Measurements from ENCODE around the gene ZNF683. TPM values are rescaled to one million over a fixed set of nuclear protein-coding genes. Genes with fewer than 3 reads are reported as not detected.
A peak's percentile ranks its signal among the peaks of the same experiment; 100 is the strongest.
"Not testable (repeated sequence)": the region's sequence is repeated elsewhere in the genome, so short reads cannot be mapped to it uniquely, and the experiment has no call there.

ZNF683 gene
- total RNA-seq, 1 donor from 2014 or later, result not detected

- intact Hi-C loops (cut with DNase I), result no loop called here
- DNase-seq (ENCODE audit: low spot score), result no peak
Observed at GRCh38 chr1:26388791-26389445, 16.4 kb upstream of the ZNF683 start.

DNA sequence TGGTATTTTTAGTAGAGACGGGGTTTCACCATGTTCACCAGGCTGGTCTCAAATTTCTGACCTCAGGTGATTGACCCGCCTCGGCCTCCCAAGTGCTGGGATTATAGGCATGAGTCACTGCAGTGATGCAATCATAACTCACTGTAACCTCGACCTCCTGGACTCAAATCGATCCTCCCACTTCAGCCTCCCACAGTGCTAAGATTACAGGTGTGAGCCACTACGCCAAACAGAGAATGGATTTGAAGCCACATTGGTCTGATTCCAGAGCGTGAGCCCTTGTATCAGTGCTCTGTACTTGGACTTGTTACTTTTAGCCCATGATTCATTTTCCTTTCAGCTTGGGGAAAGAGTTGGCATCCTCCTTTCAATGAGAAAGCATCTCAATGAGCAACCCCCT, 14.9 kb upstream of the ZNF683 start:
- no peak for DNase-seq (ENCODE audit: low spot score)
- intact Hi-C loops (cut with DNase I), result no loop called here

- intact Hi-C loops (cut with DNase I); DNase-seq (ENCODE audit: low spot score): not testable (repeated sequence)
Observed at GRCh38 chr1:26385063-26385462, 12.5 kb upstream of the ZNF683 start.

GRCh38 chr1:26384076-26384475, 11.5 kb upstream of the ZNF683 start:
- no peak for DNase-seq (ENCODE audit: low spot score)
- intact Hi-C loops (cut with DNase I), result no loop called here

DNA sequence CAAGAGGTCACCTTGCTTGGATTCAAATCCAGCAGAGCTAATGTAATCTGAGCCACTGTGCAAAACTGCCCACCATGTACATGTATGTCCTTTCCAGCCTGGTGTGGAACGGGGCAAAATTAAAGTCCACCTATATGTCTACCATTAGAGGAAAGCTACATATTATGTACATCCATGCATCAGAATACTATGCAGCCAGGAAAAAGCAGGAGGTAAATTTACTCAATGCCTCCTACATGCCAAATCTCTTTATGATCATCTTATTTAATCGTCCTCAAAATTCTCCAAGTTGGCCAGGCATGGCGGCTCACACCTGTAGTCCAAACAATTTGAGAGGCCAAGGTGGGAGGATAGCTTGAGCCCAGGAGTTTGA, 6.3 kb upstream of the ZNF683 start:
- no peak for DNase-seq (ENCODE audit: low spot score)
- intact Hi-C loops (cut with DNase I), result no loop called here

DNA sequence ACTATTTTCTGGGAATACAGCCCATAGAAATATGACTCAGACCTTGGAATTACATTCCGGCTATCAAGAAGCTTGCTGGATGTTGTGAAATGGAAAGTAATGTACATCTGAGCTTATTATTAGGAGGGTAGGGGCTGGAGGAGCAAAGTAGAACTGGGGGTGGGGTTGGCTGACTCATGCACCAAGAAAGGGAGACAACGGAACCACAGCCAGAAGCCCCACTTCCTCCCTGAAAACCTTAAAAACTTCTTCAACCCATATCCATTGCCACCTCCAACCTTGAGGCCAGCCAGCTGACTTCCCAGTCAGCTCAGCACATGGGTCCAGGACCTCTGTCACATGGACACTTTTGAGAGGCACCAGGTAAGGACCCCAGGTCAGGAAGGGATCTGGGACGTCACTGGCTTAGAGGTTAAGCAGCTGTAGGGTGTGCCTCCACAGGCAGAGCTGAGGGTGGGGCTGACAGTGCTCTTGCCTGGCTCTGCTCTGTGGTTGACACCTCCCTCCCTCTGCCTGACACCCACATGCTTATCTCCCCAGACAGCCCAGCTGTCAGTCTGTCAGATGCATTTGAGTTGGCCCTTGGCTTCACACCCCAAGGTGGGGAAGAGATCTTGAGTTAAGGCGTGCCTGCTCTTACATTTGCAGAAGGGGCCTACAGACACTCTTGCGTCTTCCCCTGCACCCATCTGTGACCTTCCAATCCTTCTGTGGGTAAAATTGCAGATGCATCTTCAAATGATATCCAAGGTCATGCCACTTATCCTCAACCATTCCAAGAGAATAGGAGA, 5.7 kb upstream of the ZNF683 start:
- DNase-seq (ENCODE audit: low spot score), result no peak
- intact Hi-C loops (cut with DNase I), result no loop called here

DNA sequence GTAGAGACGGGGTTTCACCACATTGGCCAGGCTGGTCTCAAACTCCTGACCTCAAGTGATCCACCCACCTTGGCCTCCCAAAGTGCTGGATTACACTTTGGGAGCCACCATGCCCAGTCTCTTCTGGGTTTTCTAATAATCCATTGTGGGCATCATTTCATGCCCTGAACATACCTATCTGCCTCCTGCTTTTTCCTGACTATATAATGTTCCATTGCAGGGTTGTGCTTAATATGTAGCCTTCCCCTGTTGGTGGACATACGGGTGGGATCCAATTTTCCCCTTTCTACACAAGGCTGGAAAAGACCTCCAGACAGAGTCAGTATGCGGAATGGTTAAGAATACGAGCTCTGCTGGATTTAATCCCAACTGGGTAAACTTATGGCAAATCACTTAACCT, 3.5 kb upstream of the ZNF683 start:
- DNase-seq (ENCODE audit: low spot score), result no peak
- intact Hi-C loops (cut with DNase I), result no loop called here

- intact Hi-C loops (cut with DNase I), result no loop called here
- DNase-seq (ENCODE audit: low spot score), result no peak
Observed at GRCh38 chr1:26375081-26375480, 2.5 kb upstream of the ZNF683 start.

DNA sequence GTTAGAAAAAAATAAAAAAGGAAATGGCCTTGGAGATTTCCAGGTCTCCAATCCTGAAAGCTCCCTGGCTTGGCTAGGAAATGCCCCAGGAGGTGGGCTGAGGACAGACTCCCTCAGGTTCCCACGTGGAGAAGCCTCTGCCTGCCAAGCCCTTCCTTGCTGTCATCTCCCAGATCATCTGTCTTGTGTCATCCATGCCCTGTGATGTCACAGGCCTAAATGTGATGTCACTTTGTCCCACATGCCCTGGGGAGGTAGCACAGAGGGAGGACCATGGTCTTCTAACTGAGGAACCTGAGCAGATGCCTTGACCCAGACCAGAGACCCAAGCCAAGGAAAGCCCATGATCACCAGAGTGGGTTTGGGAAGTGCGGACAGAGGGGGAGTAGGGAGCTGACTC, 1.8 kb upstream of the ZNF683 start:
- intact Hi-C loops (cut with DNase I); DNase-seq (ENCODE audit: low spot score): not testable (repeated sequence)

- intact Hi-C loops (cut with DNase I), result no loop called here
Observed at GRCh38 chr1:26373789-26374188, 1.2 kb upstream of the ZNF683 start.

DNA sequence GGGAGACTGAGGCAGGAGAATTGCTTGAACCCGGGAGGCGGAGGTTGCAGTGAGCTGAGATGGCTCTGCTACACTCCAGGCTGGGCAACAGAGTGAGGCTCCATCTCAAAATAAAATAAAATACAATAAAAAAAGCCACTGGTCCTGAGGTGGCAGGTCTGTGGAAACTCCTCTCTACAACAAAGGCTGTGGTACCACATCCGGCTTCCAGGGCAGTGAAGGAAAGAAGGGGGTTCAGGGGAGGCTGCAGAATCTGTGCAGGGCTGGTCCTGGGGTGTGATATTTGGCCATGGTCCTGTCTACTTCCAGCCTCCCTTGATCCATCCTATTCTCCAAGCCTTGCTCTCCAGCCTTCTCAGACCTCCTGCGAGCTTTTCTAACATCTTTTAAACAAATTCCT, 731 bp upstream of the ZNF683 start:
- no peak for DNase-seq (ENCODE audit: low spot score)

More at GRCh38 chr1:26373789-26374188, 1.2 kb upstream of the ZNF683 start:
- DNase-seq (ENCODE audit: low spot score), result no peak

DNA sequence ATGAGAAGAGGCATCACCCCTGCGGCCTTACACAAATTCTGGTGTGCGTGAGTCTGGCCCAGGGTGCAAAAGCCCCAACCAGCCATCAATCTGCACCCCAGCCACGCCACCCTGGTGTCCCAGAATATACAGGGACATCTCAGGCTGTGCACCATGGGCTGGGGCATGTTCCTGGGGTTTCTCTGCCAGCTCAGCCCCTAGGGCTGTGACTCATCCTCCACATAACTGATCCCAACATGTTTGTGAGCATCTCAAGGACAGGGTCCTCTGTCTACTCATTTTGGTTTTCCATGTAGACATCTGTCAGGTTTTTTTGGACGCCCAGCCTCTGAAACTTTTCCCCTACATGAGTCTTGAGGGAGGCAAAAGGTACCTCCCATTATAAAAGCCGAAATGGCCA, 511 bp downstream of the ZNF683 start:
- intact Hi-C loops (cut with DNase I), result no loop called here
- no peak for DNase-seq (ENCODE audit: low spot score)

More for the DNA sequence above, 731 bp upstream of the ZNF683 start:
- intact Hi-C loops (cut with DNase I), result no loop called here

DNA sequence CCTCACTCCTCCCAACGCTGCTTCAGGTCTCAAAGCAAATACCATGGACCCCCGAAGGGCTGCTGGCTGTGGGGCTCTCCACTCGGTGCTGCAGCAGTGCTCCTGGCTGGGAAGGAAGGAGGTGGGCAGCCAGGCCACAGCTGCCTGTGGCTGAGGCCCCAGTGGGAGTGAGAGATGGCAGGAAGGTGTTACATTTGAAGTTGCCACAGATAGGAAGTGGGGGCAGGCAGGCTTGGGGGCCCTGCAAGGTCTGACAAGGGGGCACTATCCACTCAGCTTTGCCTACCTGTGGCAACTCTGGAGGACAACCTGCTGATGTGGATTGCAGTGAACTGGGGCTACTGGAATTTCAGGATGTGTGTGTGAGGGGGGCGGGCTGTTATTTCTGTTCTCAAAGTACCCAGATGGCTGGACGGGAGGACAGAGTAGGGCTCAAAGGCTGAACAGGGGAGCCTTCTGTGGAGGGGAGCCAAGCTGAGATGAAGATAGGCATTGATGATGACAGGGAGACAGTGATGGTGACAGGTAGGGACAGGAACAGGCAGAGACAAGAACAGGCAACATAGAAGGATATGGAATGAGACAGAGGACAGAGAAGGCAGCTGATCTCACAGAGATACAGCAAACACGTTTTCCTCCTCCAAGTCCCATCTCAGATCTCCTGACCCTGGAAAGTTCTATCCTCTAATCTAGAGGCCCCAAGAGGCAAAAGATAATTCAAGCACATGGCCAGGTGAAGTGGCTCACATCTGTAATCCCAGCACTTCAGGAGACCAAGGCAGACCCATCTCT, 1.8 kb downstream of the ZNF683 start:
- intact Hi-C loops (cut with DNase I), result no loop called here
- no peak for DNase-seq (ENCODE audit: low spot score)

DNA sequence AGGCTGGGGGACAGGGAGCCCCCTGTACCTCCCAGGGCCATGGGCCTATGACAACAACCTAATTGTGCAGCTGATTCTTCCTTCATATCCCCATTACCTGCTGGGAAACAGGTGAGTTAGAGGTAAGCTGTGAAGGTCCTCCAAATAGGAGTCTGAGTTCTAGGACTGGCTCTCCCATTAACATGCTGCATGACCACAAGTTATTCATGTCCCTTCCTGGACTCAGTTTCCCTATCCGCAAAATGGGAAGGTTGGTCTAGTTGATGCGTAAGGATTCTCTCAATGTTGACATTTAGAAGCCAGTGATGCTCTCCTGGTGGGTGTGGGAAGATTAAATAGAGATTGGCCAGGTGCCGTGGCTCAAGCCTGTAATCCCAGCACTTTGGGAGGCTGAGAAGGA, 4.1 kb downstream of the ZNF683 start:
- intact Hi-C loops (cut with DNase I), result no loop called here
- DNase-seq (ENCODE audit: low spot score), result no peak

- intact Hi-C loops (cut with DNase I), result no loop called here
- DNase-seq (ENCODE audit: low spot score), result no peak
Observed at GRCh38 chr1:26368006-26368405, 4.5 kb downstream of the ZNF683 start.

DNA sequence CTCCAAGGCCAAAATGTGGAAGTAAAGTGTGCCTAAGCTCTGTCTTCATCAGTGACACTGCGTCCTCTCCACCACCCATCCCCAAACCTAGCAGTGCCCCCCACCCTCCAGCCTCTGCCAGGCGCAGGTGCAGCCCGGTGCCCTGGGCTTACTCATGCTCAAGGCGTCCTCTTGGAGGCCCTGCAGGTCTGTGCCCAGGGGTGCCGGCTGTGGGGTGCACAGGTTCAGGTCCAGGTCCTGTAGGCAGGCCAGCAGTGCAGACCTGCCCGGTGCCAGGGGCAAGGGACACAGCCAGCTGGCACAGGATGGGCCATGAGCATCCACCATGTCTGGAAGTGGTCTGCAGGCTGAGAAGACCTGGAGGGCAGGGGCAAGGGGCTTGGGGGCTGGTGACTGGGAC, 5.1 kb downstream of the ZNF683 start:
- DNase-seq (ENCODE audit: low spot score), result no peak
- intact Hi-C loops (cut with DNase I), result no loop called here

- intact Hi-C loops (cut with DNase I), result loop anchor here (5.0 kb wide), 1 partner anchor 78 kb away; no protein-coding TSS in a partner anchor
- DNase-seq (ENCODE audit: low spot score), result no peak
Observed at GRCh38 chr1:26364956-26365355, 7.6 kb downstream of the ZNF683 start.

- peak; percentile 87 for DNase-seq (ENCODE audit: low spot score)
- intact Hi-C loops (cut with DNase I), result loop anchor here (5.0 kb wide), 1 partner anchor 76 kb away; no protein-coding TSS in a partner anchor
Observed at GRCh38 chr1:26363549-26364448, 8.8 kb downstream of the ZNF683 start.

- no peak for DNase-seq (ENCODE audit: low spot score)
- intact Hi-C loops (cut with DNase I), result loop anchor here (5.0 kb wide), 1 partner anchor 75 kb away; no protein-coding TSS in a partner anchor
Observed at GRCh38 chr1:26362331-26362730, 10.2 kb downstream of the ZNF683 start.

Measured in cardiac septum (tissue), 1 donor.